Stimulated activated CD8-positive, alpha-beta memory T cell treated with anti-CD3 and anti-CD28 coated beads, Interleukin-7, amount 100 ng/mL, for 1 hour (primary cell): Measurements from ENCODE around the gene PROS1.
"Not testable (repeated sequence)": the region's sequence is repeated elsewhere in the genome, so short reads cannot be mapped to it uniquely, and the experiment has no call there.

Source experiments
- DNase-seq, 2 donors: peaks; one replicate each; pipeline ENCODE4 v3.0.0-alpha.2; 2020; ENCODE audit warnings: low read depth in 2 of 2

Gene PROS1

GRCh38 chr3:93969997-93970396, 3.7 kb downstream of the PROS1 start:
- no peak for DNase-seq

- DNase-seq, result no peak
These were observed 4.3 kb downstream of the PROS1 start for GRCh38 chr3:93969443-93969842.

DNA sequence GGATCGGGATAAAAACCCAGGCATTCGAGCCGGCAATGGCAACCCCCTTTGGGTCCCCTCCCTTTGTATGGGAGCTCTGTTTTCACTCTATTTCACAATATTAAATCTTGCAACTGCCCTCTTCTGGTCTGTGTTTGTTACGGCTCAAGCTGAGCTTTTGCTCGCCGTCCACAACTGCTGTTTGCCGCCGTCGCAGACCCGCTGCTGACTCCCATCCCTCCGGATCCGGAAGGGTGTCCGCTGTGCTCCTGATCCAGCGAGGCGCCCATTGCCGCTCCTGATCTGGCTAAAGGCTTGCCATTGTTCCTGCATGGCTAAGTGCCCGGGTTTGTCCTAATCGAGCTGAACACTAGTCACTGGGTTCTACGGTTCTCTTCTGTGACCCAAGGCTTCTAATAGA, 8.6 kb downstream of the PROS1 start:
- not testable (repeated sequence) for DNase-seq

GRCh38 chr3:93962798-93963197, 10.9 kb downstream of the PROS1 start:
- no peak for DNase-seq

- no peak for DNase-seq
These were observed 12.2 kb downstream of the PROS1 start for GRCh38 chr3:93961489-93961888.

DNA sequence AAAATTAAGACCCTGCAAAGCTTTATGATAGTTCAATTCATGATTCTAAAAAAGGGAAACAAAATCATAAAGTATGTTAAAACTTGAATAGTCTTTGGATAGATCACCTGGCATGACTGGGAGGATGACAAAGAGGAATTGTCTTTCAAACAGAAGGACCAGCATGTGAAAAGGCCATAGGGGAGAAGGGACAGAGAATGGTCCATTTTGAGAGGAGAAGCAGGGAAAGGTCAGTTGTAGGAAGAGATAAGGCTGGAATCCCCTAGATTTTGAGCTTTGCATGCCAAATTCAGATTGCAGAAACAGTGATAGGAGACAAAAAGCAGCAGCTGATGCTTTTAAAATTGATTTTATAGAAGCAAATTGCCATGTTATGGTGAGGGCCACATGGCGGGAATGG, 12.7 kb downstream of the PROS1 start:
- DNase-seq, result no peak

GRCh38 chr3:93949958-93950357, 23.7 kb downstream of the PROS1 start:
- not testable (repeated sequence) for DNase-seq

DNA sequence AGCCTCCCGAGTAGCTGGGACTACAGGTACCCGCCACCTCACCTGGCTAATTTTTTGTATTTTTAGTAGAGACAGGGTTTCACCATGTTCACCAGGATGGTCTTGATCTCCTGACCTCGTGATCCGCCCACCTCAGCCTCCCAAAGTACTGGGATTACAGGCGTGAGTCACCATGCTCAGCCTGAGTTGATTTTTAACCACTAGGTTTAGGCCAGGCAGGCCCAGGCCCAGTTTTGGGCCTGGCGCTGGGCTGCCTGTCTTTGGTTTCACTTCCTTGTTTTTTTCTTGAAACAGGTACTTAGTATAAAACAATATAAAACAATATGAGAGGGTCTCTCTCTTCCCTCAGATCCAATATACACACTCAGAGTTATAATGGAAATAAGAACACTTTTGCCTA, 36.2 kb downstream of the PROS1 start:
- not testable (repeated sequence) for DNase-seq

DNA sequence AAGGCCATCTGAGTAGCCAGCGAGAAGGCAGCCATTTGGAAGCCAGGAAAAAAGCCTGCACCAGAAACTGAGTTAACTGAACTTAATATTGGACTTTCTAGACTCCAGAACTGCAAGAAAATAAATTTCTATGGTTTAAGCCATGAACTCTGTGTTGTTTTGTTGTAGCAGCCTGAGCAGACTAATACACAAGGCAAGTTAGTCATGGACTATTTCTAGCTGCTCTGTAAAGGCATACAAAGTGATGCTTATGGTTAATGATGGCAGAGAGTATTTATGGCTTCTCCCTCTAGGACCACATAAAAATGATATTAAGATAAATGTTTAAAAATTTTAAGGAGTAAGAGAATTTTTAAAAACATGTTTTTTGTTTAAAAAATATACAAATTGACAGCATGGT, 37.1 kb downstream of the PROS1 start:
- no peak for DNase-seq

GRCh38 chr3:93934366-93935046, 39.2 kb downstream of the PROS1 start:
- DNase-seq, result no peak

DNA sequence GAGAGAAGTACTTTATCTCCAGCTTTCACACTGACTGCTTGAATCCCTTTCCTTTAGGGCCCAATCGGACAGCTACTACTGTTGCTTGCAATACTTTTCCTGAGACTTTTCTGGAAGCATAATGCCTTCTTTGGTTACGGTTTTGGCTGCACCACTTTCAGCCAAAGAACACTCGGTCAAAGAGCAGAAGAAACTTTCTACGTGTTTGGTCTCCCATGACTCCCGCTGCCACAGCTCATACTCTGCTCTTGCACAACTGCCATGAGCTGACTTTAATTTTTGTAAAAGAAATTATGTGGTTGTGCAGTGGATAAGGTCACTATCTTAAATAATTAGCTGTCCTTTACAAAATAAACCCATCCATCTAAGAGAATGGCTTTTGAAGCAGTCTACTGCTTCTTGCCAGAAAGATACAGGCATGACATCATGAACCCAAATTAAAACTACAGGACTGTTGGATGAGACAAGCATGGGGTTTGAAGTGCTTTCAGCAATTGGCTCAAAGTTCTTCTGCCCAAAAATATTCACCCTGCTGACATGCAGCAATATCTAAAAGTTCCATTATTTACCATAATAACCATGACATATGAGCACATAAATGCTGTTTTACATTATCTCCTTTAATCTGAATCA, 42.0 kb downstream of the PROS1 start:
- no peak for DNase-seq

DNA sequence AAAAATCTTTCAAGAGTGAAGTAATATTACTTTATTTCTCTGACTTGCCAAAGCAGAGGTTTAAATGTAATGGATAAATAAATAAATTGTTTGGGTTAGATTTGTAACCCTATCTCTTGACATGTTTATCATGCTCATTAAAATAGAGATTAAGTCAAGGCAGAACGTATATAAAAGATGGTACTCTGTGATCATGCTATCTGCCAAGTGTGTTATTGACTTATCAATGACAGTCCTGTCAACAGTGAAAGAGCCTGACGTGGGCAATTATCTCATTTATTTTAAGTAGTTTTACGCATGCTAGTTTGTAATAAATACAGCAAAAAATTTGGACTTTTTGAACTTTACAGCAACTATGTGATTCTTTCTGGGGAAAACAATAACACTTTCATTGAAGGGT, 43.7 kb downstream of the PROS1 start:
- DNase-seq, result no peak

- DNase-seq, result no peak
These were observed 46.9 kb downstream of the PROS1 start for GRCh38 chr3:93926789-93927188.

GRCh38 chr3:93924491-93924890, 49.2 kb downstream of the PROS1 start:
- DNase-seq, result no peak

- no peak for DNase-seq
These were observed 50.7 kb downstream of the PROS1 start for GRCh38 chr3:93923006-93923405.

GRCh38 chr3:93917546-93918029, 56.1 kb downstream of the PROS1 start:
- DNase-seq, result not testable (repeated sequence)

- DNase-seq, result not testable (repeated sequence)
These were observed 60.1 kb downstream of the PROS1 start for GRCh38 chr3:93913623-93914022.

GRCh38 chr3:93911206-93911605, 62.5 kb downstream of the PROS1 start:
- DNase-seq, result no peak

DNA sequence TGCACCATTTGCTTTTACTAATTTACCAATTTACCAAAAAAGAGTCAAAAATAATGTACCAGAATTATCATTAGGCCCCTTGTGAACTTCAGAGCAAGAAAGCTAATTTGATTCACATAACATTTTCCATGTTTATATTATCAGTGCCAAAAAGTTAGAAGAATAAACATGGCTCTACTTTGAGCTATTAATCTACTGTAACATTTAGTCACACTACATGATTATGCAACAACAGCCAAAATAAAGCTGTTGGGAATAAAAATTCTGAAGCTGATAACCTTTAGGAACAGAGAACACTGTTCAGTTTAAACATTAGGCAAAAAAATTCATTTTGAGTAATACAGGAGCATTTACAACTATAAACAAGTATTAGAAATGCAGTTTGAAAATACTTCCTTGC, 63.6 kb downstream of the PROS1 start:
- no peak for DNase-seq

- no peak for DNase-seq
These were observed 66.6 kb downstream of the PROS1 start for GRCh38 chr3:93907132-93907531.

GRCh38 chr3:93906245-93906644, 67.5 kb downstream of the PROS1 start:
- no peak for DNase-seq

GRCh38 chr3:93904568-93904967, 69.1 kb downstream of the PROS1 start:
- no peak for DNase-seq

DNA sequence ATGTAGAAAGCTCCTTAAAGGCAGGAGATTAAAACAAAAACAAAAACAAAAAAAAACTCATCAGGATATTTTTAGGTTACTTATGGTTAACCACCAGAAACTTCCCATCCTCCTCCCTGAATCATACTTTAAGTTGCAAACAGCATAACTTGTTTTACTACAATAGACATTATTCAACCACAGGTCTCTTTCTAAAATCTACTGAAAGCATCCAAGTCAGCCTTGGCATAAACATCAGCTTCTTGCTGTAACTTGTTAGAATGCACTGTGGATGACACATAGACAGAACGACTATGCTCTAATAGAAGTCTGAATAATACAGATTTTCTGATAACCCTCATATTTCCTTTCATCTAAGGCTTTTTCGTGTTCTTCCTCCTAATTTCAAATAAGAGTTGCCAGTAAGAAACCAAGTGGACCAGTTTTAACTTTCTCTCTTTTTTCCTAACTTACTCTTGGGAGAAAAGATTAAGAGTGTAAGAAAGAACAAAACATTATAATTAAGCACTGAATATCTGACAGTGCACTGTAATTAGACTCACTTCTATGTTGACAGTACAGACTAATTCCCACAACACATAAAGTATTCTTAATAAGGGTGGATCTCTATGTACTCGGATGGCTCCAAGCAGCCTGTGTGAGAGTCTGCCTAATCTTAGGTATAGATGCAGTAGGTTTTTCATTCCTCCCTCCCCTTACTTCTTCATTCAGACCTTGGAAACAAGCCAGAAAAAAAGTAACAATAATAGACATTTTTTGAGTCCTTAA, 95.3 kb downstream of the PROS1 start:
- not testable (repeated sequence) for DNase-seq
